PFSK-1 (cell line): Measurements from ENCODE around the gene RUNX1.

Experiments
- POLR2AphosphoS5 ChIP-seq: IDR thresholded peaks from 2 replicates; pipeline ENCODE4 v1.6.1; 2012; ENCODE audit warnings: low read depth, mild to moderate bottlenecking, control low read depth, low read length, moderate library complexity
- SIN3A ChIP-seq: IDR thresholded peaks from 2 replicates; pipeline ENCODE4 v1.6.1; 2012; ENCODE audit warnings: mild to moderate bottlenecking, low read length, moderate library complexity, borderline replicate concordance; ENCODE audit not compliant: insufficient read depth
- TF ChIP-seq, protein P1 (sequence below), 2 experiments: IDR thresholded peaks; 2 replicates each; pipeline versions ENCODE4 v1.6.1 to v1.8.0; 2011 to 2012; ENCODE audit warnings: low read depth in 2 of 2, low read length in 2 of 2, control low read depth in 1 of 2, inconsistent platforms in 1 of 2, mild to moderate bottlenecking in 1 of 2, moderate library complexity in 1 of 2; ENCODE audit not compliant: insufficient read depth in 1 of 2

DNA sequence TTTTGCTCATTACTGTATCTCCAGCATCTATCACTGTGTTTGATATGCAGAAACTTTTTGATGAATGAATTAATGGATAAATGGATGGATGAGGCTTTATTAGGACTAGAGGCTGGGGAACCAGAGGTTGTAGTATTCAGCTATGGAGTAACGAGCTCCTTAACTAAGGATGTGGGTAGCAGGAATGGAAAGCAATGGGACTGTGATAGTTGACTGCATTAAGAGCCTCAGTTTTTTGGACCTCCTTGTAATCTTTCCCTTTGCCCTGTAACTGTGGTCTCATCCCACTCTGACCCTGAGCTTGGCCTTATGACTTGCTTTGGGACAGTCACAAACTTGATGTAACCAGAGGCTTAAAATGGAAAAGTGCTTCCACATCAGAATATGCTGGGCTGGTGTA lies 9.0 kb upstream of the RUNX1 start:
- TF ChIP-seq POLR2AphosphoS5 (no peak), SIN3A (no peak)
- TF ChIP-seq, protein P1, sequence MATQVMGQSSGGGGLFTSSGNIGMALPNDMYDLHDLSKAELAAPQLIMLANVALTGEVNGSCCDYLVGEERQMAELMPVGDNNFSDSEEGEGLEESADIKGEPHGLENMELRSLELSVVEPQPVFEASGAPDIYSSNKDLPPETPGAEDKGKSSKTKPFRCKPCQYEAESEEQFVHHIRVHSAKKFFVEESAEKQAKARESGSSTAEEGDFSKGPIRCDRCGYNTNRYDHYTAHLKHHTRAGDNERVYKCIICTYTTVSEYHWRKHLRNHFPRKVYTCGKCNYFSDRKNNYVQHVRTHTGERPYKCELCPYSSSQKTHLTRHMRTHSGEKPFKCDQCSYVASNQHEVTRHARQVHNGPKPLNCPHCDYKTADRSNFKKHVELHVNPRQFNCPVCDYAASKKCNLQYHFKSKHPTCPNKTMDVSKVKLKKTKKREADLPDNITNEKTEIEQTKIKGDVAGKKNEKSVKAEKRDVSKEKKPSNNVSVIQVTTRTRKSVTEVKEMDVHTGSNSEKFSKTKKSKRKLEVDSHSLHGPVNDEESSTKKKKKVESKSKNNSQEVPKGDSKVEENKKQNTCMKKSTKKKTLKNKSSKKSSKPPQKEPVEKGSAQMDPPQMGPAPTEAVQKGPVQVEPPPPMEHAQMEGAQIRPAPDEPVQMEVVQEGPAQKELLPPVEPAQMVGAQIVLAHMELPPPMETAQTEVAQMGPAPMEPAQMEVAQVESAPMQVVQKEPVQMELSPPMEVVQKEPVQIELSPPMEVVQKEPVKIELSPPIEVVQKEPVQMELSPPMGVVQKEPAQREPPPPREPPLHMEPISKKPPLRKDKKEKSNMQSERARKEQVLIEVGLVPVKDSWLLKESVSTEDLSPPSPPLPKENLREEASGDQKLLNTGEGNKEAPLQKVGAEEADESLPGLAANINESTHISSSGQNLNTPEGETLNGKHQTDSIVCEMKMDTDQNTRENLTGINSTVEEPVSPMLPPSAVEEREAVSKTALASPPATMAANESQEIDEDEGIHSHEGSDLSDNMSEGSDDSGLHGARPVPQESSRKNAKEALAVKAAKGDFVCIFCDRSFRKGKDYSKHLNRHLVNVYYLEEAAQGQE (IDR thresholded peaks at IDR 0.05; ENCODE audit: insufficient read depth in 1 of 2, low read depth in 2 of 2, low read length in 2 of 2) = no peak
